Heart right ventricle (tissue), 16 donors: Measurements from ENCODE around the gene ADPRH. TPM values are rescaled to one million over a fixed set of nuclear protein-coding genes. Genes with fewer than 3 reads are reported as not detected.

Source experiments
- ATAC-seq, 8 donors: fragments of 200-7000 bp; cut with Tn5 transposase; one replicate each; pipeline ENCODE4 v1.9.1; 2020; ENCODE audit warnings: mild to moderate bottlenecking in 8 of 8, moderate library complexity in 8 of 8, moderate number of reproducible peaks in 1 of 8
- DNase-seq, 2 donors: peaks; one replicate each; pipeline ENCODE4 v3.0.0-alpha.2; 2020
- H3K27ac ChIP-seq, 10 donors: fragments of 200-600 bp; sonication (generic) in 2 of 10; one replicate each; pipeline versions ENCODE4 v1.5.0 to v1.8.0; 2020 to 2022; ENCODE audit warnings: mild to moderate bottlenecking in 3 of 10
- H3K27me3 ChIP-seq, 7 donors: fragments of 200-600 bp; one replicate each; pipeline ENCODE4 v1.8.0; 2021 to 2022; ENCODE audit warnings: mild to moderate bottlenecking in 2 of 7
- H3K36me3 ChIP-seq, 9 donors: fragments of 200-600 bp; sonication (generic) in 1 of 9; one replicate each; pipeline versions ENCODE4 v1.5.0 to v1.8.0; 2020 to 2022; ENCODE audit warnings: mild to moderate bottlenecking in 2 of 9
- H3K4me1 ChIP-seq, 9 donors: fragments of 200-600 bp; sonication (generic) in 1 of 9; one replicate each; pipeline versions ENCODE4 v1.5.0 to v1.8.0; 2020 to 2022; ENCODE audit warnings: mild to moderate bottlenecking in 4 of 9
- H3K4me3 ChIP-seq, 10 donors: fragments of 200-600 bp; sonication (generic) in 2 of 10; one replicate each; pipeline versions ENCODE4 v1.5.0 to v1.8.0; 2020 to 2022; ENCODE audit warnings: mild to moderate bottlenecking in 7 of 10, moderate library complexity in 2 of 10
- H3K9me3 ChIP-seq, 11 donors: fragments of 200-600 bp in 10 of 11; sonication (generic) in 2 of 11; one replicate each; pipeline versions ENCODE4 v1.5.0 to v1.8.0; 2013 to 2022; ENCODE audit warnings: mild to moderate bottlenecking in 2 of 11, control low read depth in 1 of 11, moderate library complexity in 1 of 11
- CTCF ChIP-seq, 9 donors: fragments of 200-600 bp; sonication (generic) in 2 of 9; IDR thresholded peaks; one replicate each; pipeline versions ENCODE4 v1.5.0 to v1.8.0; 2021 to 2022; ENCODE audit warnings: antibody characterized with exemption in 9 of 9, mild to moderate bottlenecking in 5 of 9, moderate library complexity in 1 of 9
- WGBS, 2 donors: extraction: QIAGEN DNeasy Blood & Tissue Kit; methylation state at CpG; one replicate each; pipeline ENCODE4 v1.1.7; 2013; ENCODE audit warnings: inconsistent platforms in 1 of 2; 5-methylcytosine and 5-hydroxymethylcytosine counted together
- intact Hi-C, 10 donors: fragments of 100-400 bp; cut with DNase I; formaldehyde crosslinking; loops; one replicate each; pipeline versions ENCODE4 v1.11.1 to v1.14.2; 2022
- polyA plus RNA-seq, 2 donors: library from polyadenylated mRNA; stranded (reverse); fragments of 200-250 nt; gene quantifications; one replicate each; pipeline ENCODE4 v1.2.3, GENCODE V29; 2013
- total RNA-seq, 10 donors: library from RNA; stranded (reverse); fragmentation: NEBNext Ultra II Directional in 3 of 10; extraction: Animal tissue kit (Norgen Biotek cat#: 25700) in 3 of 10; gene quantifications; one replicate each; pipeline versions ENCODE4 v1.2.1 to v1.2.4, GENCODE V29; 2021 to 2023
- donor health status: Arrhythmogenic right ventricular cardiomyopathy.
- donor health status: ischemic (EF 13 %, LVEDD 7.1; RV severe dilation, severe dysfunction).
- donor health status: healthy with polysubstance abuse.
- donor health status: DM: no; HTN: yes; CAD: no.
- donor health status: DM: no; HTN: no; CAD: no.
- donor health status: ischemic (EF 25% LVEDD 6.9; RV normal size, moderate dysfunction).
- donor health status: ischemic (EF 25% LVEDD 5.7; RV mildly dilated, moderate dysfunction).
- donor health status: healthy.
- donor health status: DM: yes; HTN: yes; CAD: no.
- donor health status: Ischemic cardiomyopathy.
- donor health status: ischemic (EF 35%, LVEDD 5.7; RV mildly dilated, moderate dysfunction).
- donor health status: nonischemic (EF 11% LVEDD 7.7; RV severe dilation, severe dysfunction).
- donor health status: DM: yes; HTN: yes; CAD: no.
- donor health status: PGD.
- donor health status: ischemic (EF 29% LVEDD 5.4; RV normal size, mild dysfunction).
- donor health status: nonischemic (EF 23%, LVEDD 6.1; RV moderate dilation, normal function).

The ADPRH gene
- total and polyA plus RNA-seq, 12 donors: 5.6 to 16.9 (median 10.5) TPM

GRCh38 chr3:119632829-119633228 is 53.5 kb downstream of the ADPRH start:
- no peaks in the 10 kb centered on the region for H3K27me3 ChIP-seq

GRCh38 chr3:119635719-119636118 is 56.4 kb downstream of the ADPRH start:
- 56 to 62% methylated on average over 10 of the region's 10 CpGs for WGBS, 2 donors
- peaks cover 10 to 78% (median 65%) of the 10 kb centered on the region in 9 donors for H3K4me1 ChIP-seq

More at GRCh38 chr3:119632829-119633228, 53.5 kb downstream of the ADPRH start:
- Histone ChIP-seq H3K36me3 (no peaks in the 10 kb centered on the region), H3K27ac (no peak overlapping the region), H3K4me1 (peaks cover 11 to 77% (median 68%) of the 10 kb centered on the region in 9 donors), H3K9me3 (no peaks in the 10 kb centered on the region), H3K4me3 (no peak overlapping the region)
- 87 to 92% methylated on average over 4 of the region's 4 CpGs for WGBS, 2 donors
- DNase-seq (no peak), ATAC-seq (no peak)
- TF ChIP-seq CTCF (IDR thresholded peaks at IDR 0.05): no peak
- intact Hi-C loops: loop anchor here in 2 of 10 donors (5.0 kb wide), 1 partner anchor 36 kb away; the partner anchor contains the start of gene PLA1A (in 2 of the 2)

GRCh38 chr3:119636249-119636648 is 57.0 kb downstream of the ADPRH start:
- Histone ChIP-seq H3K36me3 (peaks cover 0 to 19% (median 3%) of the 10 kb centered on the region in 9 donors), H3K4me3 (no peak overlapping the region), H3K4me1 (peaks cover 10 to 73% (median 60%) of the 10 kb centered on the region in 9 donors), H3K27ac (peak overlapping the region; percentile 6 to 94 (median 88)), H3K9me3 (no peaks in the 10 kb centered on the region), H3K27me3 (no peaks in the 10 kb centered on the region)
- ATAC-seq (peak in 3 of 8 donors; percentile 0 to 6 (median 2)), DNase-seq (no peak)
- 8 to 14% methylated on average over 1 of the region's 1 CpG for WGBS, 2 donors
- intact Hi-C loops: loop anchor here in 5 of 10 donors (5.0 kb wide), 3 partner anchors 36 to 59 kb away; partner anchors contain the start of genes PLA1A (in 3 of the 5) and ADPRH (in 2 of the 5)
- TF ChIP-seq CTCF (IDR thresholded peaks at IDR 0.05): no peak

More at GRCh38 chr3:119635719-119636118, 56.4 kb downstream of the ADPRH start:
- Histone ChIP-seq H3K27me3 (no peaks in the 10 kb centered on the region), H3K36me3 (peaks cover 0 to 14% (median 0%) of the 10 kb centered on the region in 9 donors), H3K4me3 (no peak overlapping the region), H3K9me3 (no peaks in the 10 kb centered on the region), H3K27ac (peak overlapping the region; percentile 25 to 94 (median 88))
- intact Hi-C loops: loop anchor here in 5 of 10 donors (5.0 kb wide), 3 partner anchors 37 to 58 kb away; partner anchors contain the start of genes PLA1A (in 3 of the 5) and ADPRH (in 2 of the 5)
- DNase-seq: no peak
- TF ChIP-seq CTCF (IDR thresholded peaks at IDR 0.05): peak in 4 of 9 donors; percentile 7 to 23 (median 17)
- ATAC-seq: peak in 3 of 8 donors; percentile 3 to 55 (median 21)

- intact Hi-C loops: loop anchor here in 5 of 10 donors (5.0 kb wide), 3 partner anchors 35 to 60 kb away; partner anchors contain the start of genes PLA1A (in 3 of the 5) and ADPRH (in 2 of the 5)
- DNase-seq (no peak), ATAC-seq (no peak)
- Histone ChIP-seq H3K4me1 (peaks cover 10 to 68% (median 55%) of the 10 kb centered on the region in 9 donors), H3K9me3 (no peaks in the 10 kb centered on the region), H3K36me3 (peaks cover 0 to 27% (median 11%) of the 10 kb centered on the region in 9 donors), H3K27ac (peak overlapping the region; percentile 25 to 94 (median 88)), H3K27me3 (no peaks in the 10 kb centered on the region), H3K4me3 (no peak overlapping the region)
- no peak for TF ChIP-seq CTCF (IDR thresholded peaks at IDR 0.05)
- WGBS, 2 donors: 72 to 75% methylated on average over 4 of the region's 4 CpGs
Observed at GRCh38 chr3:119636891-119637611, 57.8 kb downstream of the ADPRH start.
